Skeletal muscle satellite cell (primary cell): ENCODE results near the gene CAPN11.
"Not testable (repeated sequence)": the region's sequence is repeated elsewhere in the genome, so short reads cannot be mapped to it uniquely, and the experiment has no call there.

Source experiments
- H3K27me3 ChIP-seq: 2 replicates; pipeline ENCODE4 v1.7.0; 2013; ENCODE audit warnings: low read length; ENCODE audit not compliant: control insufficient read depth, insufficient read depth
- H3K36me3 ChIP-seq: 2 replicates; pipeline ENCODE4 v1.7.0; 2013; ENCODE audit warnings: mild to moderate bottlenecking, control low read depth, low read length; ENCODE audit not compliant: insufficient read depth
- H3K4me1 ChIP-seq: 2 replicates; pipeline ENCODE4 v1.7.0; 2013; ENCODE audit warnings: low read length; ENCODE audit not compliant: control insufficient read depth, insufficient read depth
- H3K4me2 ChIP-seq: 2 replicates; pipeline ENCODE4 v1.7.0; 2013; ENCODE audit warnings: mild to moderate bottlenecking, low read length
- H3K4me3 ChIP-seq: 2 replicates; pipeline ENCODE4 v1.7.0; 2013; ENCODE audit warnings: low read length
- H3K9ac ChIP-seq: 2 replicates; pipeline ENCODE4 v1.7.0; 2013; ENCODE audit warnings: mild to moderate bottlenecking, low read depth, low read length, moderate library complexity
- H3K9me3 ChIP-seq: replicated peaks from 2 replicates; pipeline ENCODE4 v1.7.0; 2013; ENCODE audit warnings: mild to moderate bottlenecking, control low read depth, low read length

Gene CAPN11

DNA sequence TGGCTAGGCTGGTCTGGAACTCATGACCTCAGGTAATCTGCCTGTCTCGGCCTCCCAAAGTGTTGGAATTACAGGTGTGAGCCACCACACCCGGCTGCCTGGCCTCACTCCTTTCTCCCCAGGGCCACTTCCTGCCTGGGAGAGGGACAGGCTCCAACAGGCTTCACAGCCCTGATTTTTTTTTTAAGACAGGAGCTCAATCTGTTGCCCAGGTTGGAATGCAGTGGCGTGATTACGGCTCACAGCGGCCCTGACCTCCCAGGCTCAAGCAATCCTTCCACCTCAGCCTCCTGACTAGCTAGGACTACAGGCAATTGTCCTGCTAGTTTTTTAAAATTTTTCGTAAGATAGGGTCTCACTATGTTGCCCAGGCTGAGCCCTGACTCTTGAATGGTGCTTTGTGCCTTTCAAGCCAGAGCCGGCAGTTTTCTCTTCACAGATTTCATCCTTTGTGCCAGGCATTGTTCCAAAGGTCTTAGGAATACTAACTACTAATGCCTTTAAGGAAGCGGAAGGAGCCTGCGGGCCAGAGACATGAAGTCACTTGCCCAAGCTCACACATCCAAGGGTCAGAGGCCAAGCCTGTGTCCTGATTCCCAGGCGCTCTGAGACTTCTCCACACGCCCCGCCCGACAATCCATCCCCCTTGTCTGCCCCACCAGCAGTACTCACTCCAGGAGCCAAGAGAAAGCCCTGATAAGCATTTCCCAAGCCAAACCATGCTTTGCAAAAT is 19.2 kb downstream of the CAPN11 start:
- Histone ChIP-seq H3K9ac (no peak overlapping the region), H3K27me3 (no peaks in the 10 kb centered on the region), H3K4me1 (peaks cover 26% of the 10 kb centered on the region), H3K4me3 (no peak overlapping the region), H3K36me3 (no peaks in the 10 kb centered on the region), H3K4me2 (no peak overlapping the region), H3K9me3 (no peaks in the 10 kb centered on the region)

DNA sequence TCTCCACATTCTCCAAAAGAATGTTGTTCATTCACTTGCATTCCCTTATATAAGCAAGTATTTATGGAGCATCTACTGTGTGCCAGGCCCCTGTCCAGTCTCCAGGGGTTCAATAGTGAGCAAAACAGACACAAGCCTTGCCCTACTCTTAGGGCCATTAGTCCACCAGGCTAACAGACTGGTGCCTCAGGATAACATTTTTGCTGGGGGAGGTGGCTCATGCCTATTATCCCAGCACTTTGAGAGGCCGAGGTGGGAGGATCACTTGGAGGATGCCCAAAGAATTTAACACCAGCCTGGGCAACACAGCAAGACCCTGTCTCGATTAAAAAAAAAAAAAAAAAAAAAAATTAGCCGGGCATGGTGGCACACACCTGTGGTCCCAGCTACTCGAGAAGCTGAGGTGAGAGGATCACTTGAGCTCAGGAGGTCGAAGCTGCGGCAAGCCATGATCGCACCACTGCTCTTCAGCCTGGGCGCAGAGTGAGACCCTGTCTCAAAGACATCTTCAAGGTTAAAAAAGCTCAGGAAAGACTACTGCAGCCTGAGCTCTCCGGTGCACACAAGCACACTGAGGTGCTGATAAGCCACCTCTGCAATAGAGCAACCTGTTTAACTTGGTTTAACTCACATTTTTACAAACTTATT is 19.9 kb downstream of the CAPN11 start:
- Histone ChIP-seq H3K4me3 (no peak overlapping the region), H3K4me2 (no peak overlapping the region), H3K4me1 (peaks cover 24% of the 10 kb centered on the region), H3K9me3 (no peaks in the 10 kb centered on the region), H3K27me3 (peaks cover 5% of the 10 kb centered on the region), H3K36me3 (no peaks in the 10 kb centered on the region), H3K9ac (no peak overlapping the region)

DNA sequence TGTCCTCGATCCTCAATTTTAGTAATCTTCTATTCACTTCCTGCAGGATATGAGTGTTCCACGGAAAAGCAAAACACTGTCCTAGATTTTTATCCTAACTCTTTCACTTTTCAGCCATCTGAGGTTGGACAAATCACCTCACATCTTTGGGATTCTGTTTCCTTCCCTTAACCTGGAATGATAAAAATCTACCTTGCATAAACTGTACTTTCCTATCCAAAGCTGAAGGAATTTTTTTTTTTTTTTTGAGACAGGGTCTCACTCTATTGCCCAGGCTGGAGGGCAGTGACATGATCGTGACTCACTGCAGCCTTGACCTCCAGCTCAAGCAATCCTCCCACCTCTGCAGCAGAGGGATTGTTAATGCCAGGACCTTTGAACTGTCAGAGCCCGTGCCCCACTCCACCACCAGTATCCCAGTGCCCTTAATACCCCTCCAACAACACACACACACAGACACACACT is 20.5 kb downstream of the CAPN11 start:
- H3K9me3 ChIP-seq: no peaks in the 10 kb centered on the region
- no peak overlapping the region for H3K4me3 ChIP-seq
- H3K27me3 ChIP-seq: peaks cover 9% of the 10 kb centered on the region
- H3K4me2 ChIP-seq: no peak overlapping the region
- no peak overlapping the region for H3K9ac ChIP-seq
- no peaks in the 10 kb centered on the region for H3K36me3 ChIP-seq
- H3K4me1 ChIP-seq: peaks cover 24% of the 10 kb centered on the region

DNA sequence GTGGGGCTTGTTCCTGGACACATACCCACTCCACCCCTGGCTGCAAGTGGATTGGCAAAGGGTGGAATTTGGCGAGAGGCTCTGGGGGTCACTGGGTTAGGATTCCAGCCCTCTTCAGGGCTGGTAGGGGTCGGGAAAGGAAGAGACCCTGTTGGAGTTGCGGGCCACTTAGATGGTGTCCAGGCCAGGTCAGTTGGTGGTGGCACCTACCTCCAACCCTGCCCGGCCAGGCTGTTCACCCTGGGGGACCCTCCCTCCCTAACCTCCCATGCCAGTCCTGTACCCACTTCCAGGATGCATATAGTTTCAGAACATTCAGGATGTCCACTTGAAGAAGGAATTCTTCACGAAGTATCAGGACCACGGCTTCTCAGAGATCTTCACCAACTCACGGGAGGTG is 21.0 kb downstream of the CAPN11 start:
- H3K4me2 ChIP-seq: no peak overlapping the region
- no peak overlapping the region for H3K9ac ChIP-seq

DNA sequence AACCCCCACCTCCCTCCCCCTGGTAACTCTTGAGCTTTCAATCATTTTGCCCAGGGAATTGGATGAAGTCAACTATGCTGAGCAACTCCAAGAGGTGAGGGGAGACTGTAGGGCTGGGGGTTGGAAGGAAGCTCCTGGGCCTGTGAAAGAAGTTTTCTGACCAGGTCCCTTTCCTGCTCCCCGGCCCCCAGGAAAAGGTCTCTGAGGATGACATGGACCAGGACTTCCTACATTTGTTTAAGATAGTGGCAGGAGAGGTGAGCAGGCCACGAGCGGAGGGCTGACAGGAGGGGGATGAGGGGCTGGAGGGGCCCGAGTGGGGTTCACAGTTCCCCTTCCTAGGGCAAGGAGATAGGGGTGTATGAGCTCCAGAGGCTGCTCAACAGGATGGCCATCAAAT is 21.8 kb downstream of the CAPN11 start:
- no peaks in the 10 kb centered on the region for H3K36me3 ChIP-seq
- no peaks in the 10 kb centered on the region for H3K9me3 ChIP-seq
- H3K4me3 ChIP-seq: no peak overlapping the region
- H3K27me3 ChIP-seq: peaks cover 16% of the 10 kb centered on the region
- peaks cover 24% of the 10 kb centered on the region for H3K4me1 ChIP-seq
- no peak overlapping the region for H3K4me2 ChIP-seq
- H3K9ac ChIP-seq: no peak overlapping the region

More for the DNA sequence above, 21.0 kb downstream of the CAPN11 start:
- no peaks in the 10 kb centered on the region for H3K9me3 ChIP-seq
- peaks cover 24% of the 10 kb centered on the region for H3K4me1 ChIP-seq
- peaks cover 13% of the 10 kb centered on the region for H3K27me3 ChIP-seq
- H3K36me3 ChIP-seq: no peaks in the 10 kb centered on the region
- H3K4me3 ChIP-seq: no peak overlapping the region

DNA sequence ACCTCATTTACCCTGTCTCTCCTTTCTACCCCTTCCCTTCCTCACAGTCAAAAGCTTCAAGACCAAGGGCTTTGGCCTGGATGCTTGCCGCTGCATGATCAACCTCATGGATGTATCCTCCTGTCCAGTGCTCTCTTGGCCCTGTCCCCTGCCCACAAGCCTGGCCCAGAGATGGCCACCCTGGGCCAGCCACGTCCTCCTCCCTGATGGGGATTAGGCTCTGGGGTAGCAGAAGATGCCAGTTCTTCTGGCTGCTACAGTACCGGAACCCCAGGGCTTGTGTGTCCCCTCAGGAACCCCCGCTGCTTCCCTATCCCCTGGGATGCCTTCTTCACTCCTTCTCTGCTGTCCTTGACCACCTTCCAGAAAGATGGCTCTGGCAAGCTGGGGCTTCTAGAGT is 22.3 kb downstream of the CAPN11 start:
- Histone ChIP-seq H3K4me3 (no peak overlapping the region), H3K36me3 (no peaks in the 10 kb centered on the region), H3K27me3 (peaks cover 18% of the 10 kb centered on the region), H3K4me2 (no peak overlapping the region), H3K4me1 (peaks cover 24% of the 10 kb centered on the region), H3K9ac (no peak overlapping the region), H3K9me3 (no peaks in the 10 kb centered on the region)

DNA sequence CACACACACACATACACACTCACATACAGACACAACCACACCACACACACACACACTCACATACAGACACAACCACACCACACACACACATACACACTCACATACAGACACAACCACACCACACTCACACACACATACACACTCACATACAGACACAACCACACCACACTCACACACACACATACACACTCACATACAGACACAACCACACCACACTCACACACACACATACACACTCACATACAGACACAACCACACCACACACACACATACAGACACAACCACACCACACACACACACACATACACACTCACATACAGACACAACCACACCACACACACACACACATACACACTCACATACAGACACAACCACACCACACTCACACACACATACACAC is 23.2 kb downstream of the CAPN11 start:
- Histone ChIP-seq H3K4me1 (peaks cover 24% of the 10 kb centered on the region), H3K27me3 (peaks cover 21% of the 10 kb centered on the region)
- H3K4me3 ChIP-seq, H3K9ac ChIP-seq, H3K4me2 ChIP-seq, H3K36me3 ChIP-seq, H3K9me3 ChIP-seq: not testable (repeated sequence)

DNA sequence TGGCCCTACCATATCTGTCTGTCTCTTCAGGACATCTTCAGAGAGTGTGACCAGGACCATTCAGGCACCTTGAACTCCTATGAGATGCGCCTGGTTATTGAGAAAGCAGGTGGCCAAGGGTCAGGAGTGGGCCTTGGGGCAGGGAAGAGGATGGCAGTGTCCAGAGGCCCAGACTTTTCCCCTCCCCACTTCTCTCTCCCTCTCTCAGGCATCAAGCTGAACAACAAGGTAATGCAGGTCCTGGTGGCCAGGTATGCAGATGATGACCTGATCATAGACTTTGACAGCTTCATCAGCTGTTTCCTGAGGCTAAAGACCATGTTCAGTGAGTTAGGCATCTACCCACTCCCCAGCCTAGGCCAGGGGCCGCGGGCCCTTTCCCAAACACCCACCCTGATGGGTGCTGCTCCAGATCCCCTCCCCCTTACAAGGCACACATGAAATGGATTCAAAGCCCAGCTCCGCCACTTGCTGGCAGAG is 24.3 kb downstream of the CAPN11 start:
- Histone ChIP-seq H3K36me3 (no peaks in the 10 kb centered on the region), H3K4me1 (peaks cover 16% of the 10 kb centered on the region), H3K4me3 (no peak overlapping the region), H3K9me3 (no peaks in the 10 kb centered on the region), H3K27me3 (peaks cover 21% of the 10 kb centered on the region), H3K4me2 (no peak overlapping the region), H3K9ac (no peak overlapping the region)

DNA sequence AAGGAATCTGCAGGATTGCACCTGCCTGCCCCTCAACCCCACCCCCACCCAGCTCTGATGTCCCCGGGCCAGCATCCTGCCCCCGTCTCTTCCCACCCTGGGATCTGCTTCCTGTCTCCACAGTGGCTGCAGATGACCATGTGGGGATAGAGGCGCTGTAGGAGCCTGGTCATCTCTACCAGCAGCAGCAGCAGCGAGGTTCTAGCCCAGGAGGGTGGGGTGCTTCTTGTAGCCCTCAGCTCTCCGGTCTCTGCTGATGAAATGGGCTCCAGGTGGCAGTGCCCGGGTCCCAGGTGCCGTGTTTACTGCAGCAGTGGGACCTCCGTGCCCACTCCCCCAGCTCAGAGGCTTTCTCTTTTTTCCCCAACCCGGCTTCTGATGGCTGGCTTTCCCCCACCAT is 25.2 kb downstream of the CAPN11 start:
- Histone ChIP-seq H3K4me1 (peaks cover 9% of the 10 kb centered on the region), H3K27me3 (peaks cover 21% of the 10 kb centered on the region), H3K4me2 (no peak overlapping the region), H3K36me3 (no peaks in the 10 kb centered on the region), H3K4me3 (no peak overlapping the region), H3K9ac (no peak overlapping the region), H3K9me3 (no peaks in the 10 kb centered on the region)

DNA sequence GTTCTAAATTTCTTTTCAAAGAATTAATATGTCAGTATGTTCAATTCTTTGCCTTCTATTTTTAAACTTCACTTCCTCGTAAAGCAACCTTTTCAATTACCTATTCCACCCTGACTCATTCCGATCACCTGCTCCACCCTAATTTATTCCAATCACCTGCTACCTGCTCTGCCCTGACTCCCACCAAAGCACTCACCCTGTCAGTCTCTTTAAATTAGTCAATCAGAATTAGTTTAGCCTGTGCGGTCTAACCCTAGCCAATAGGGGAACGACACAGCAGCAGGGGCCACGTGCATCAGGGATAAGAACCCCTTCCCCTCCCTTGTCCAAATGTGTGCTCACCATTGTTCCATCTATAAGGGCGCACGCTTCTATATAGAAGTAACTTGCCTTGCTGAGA is 26.7 kb downstream of the CAPN11 start:
- H3K9ac ChIP-seq, H3K4me1 ChIP-seq, H3K4me3 ChIP-seq, H3K9me3 ChIP-seq, H3K4me2 ChIP-seq, H3K36me3 ChIP-seq: not testable (repeated sequence)
- peaks cover 28% of the 10 kb centered on the region for H3K27me3 ChIP-seq

DNA sequence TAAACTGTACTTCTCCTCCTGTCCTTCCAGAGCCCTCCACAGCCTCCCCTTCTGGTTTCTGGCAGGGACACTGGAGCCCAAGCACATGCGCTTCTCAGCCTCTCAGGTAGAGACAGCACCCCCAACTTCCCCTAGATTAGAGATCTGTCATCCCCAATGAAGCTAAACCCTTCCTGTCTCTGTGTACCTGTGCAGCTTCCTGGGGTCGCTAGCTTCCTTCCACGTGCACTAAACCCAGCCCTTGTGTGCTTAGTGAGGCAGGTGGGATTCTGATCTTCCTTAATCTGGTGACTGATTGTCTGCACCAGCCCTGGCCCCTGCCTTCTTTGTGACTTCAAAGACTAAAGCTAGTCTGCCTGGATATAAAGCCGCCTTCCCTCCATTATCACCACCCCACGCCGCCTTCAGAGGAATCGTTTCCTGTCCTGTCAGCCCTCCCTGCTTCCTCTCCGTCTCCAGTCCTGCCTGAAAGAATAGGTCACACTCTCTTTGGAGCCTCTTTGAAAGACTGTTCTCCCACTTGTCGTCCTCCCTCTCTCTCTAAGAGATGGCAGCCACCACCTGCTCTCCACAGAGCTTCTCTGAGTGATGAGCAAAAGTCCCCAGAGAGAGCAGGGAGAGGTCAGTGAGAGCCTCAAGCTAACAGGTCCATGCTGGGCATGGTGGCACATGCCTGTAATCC is 27.5 kb downstream of the CAPN11 start:
- Histone ChIP-seq H3K4me3 (no peak overlapping the region), H3K27me3 (peaks cover 28% of the 10 kb centered on the region), H3K9ac (no peak overlapping the region), H3K36me3 (no peaks in the 10 kb centered on the region), H3K4me2 (no peak overlapping the region), H3K4me1 (no peaks in the 10 kb centered on the region), H3K9me3 (no peaks in the 10 kb centered on the region)
